ENCODE results near the gene CACNA1D.

The CACNA1D gene

DNA sequence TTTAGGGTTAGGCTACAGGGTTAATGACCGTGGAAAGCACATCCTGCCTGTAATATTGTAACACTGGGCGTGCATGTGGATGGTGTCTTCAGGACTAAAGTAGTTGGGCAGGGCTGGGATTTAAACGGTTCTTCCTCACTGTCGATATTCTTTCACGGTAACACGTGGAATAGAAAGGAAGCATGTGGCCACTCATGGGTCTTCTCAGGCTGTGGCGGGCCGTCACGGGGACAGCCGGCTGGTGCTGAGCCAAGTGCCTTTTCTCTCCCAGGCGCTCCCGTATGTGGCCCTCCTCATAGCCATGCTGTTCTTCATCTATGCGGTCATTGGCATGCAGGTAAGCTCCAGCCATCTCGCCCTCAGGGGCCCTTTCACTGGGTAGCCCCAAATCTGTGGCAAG, 278.2 kb downstream of the CACNA1D start:
- no peaks in the 10 kb centered on the region for H3K36me3 ChIP-seq (ENCODE audit: control insufficient read depth, insufficient read depth, low read length)
- no peaks in the 10 kb centered on the region for H3K4me1 ChIP-seq (ENCODE audit: control insufficient read depth, insufficient read depth, low read length)

DNA sequence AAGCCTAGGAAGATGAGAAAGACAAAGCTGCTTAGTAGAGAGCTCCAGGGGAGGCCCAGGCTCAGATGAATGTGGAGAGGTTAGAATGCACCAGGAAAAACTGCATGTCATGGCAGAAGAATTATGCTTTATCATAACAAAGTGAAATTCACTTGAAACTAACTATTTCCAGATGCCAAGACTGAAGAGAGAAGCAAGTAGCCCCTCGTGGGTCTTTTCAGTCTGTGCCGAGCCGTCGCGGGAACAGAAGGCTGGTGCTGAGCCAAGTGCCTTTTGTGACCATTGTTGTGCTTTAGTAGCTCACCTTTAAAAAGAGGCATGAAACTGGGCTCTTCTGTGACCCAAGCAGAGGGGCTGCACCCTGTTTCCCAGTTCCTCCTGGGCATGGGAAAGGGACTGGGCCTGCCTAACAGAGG, 278.6 kb downstream of the CACNA1D start:
- Histone ChIP-seq H3K9ac (ENCODE audit: low read length) (no peak overlapping the region), H3K27me3 (ENCODE audit: control insufficient read depth, insufficient read depth, low read length) (no peaks in the 10 kb centered on the region), H3K36me3 (ENCODE audit: control insufficient read depth, insufficient read depth, low read length) (no peaks in the 10 kb centered on the region), H3K9me3 (ENCODE audit: control insufficient read depth, low read length) (no peaks in the 10 kb centered on the region), H3K4me1 (ENCODE audit: control insufficient read depth, insufficient read depth, low read length) (no peaks in the 10 kb centered on the region), H3K4me3 (ENCODE audit: low read length) (no peak overlapping the region)

More for the DNA sequence above, 278.2 kb downstream of the CACNA1D start:
- Histone ChIP-seq H3K9me3 (ENCODE audit: control insufficient read depth, low read length) (no peaks in the 10 kb centered on the region), H3K27me3 (ENCODE audit: control insufficient read depth, insufficient read depth, low read length) (no peaks in the 10 kb centered on the region), H3K9ac (ENCODE audit: low read length) (no peak overlapping the region), H3K4me3 (ENCODE audit: low read length) (no peak overlapping the region)

DNA sequence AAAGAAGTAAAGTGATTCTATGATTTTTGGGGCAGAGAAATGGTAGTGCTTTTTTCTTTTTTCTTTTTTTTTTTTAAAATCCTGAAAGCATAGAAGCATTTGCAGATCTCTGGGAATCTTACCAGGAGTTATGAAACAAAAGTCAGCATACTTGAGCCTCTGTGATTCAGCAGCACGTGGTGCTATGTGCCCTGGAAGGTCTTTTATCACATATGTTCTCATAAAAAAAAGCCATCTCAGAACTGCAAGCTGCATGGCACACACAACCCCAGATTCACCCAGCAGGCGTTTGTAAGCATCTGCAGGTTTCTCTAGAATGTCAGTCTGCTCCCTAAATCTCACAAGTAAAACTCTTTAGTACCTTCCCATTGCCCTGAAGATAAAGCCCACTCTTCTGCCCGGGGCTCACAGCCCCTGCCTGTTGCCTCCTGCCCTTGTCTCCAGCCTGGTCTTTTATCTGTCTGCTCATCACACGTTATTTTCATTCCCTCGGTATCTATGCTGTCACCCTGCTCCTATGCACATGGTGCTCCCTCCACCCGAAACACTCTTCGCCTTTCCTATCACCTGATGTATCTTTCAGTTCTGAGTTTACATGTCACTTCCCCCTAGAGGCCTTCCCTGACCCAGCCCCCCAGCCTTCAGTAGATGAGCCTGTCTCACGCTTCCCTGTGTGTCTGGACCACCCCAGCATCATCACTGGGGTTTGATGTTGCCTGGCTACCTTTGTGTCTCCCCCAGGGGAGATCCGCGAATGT, 279.4 kb downstream of the CACNA1D start:
- Histone ChIP-seq H3K4me1 (ENCODE audit: control insufficient read depth, insufficient read depth, low read length) (no peaks in the 10 kb centered on the region), H3K36me3 (ENCODE audit: control insufficient read depth, insufficient read depth, low read length) (no peaks in the 10 kb centered on the region), H3K9me3 (ENCODE audit: control insufficient read depth, low read length) (no peaks in the 10 kb centered on the region), H3K4me3 (ENCODE audit: low read length) (no peak overlapping the region), H3K27me3 (ENCODE audit: control insufficient read depth, insufficient read depth, low read length) (no peaks in the 10 kb centered on the region), H3K9ac (ENCODE audit: low read length) (no peak overlapping the region)

DNA sequence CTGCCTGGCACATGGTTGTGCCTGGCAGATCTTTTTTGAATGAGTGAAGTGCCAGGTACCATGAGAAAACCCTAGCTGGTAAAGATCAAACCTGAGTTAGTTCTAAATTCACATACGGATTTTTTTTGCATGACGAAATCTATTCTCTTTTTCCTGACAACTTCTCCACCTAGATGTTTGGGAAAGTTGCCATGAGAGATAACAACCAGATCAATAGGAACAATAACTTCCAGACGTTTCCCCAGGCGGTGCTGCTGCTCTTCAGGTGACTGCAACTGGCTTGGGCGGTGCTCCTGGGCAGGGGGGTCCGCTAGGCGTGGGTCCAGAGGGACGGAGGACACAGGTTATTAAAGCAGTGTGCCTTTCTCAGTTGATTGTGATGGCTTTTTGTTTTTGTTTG, 280.0 kb downstream of the CACNA1D start:
- Histone ChIP-seq H3K4me1 (ENCODE audit: control insufficient read depth, insufficient read depth, low read length) (no peaks in the 10 kb centered on the region), H3K9me3 (ENCODE audit: control insufficient read depth, low read length) (no peaks in the 10 kb centered on the region), H3K4me3 (ENCODE audit: low read length) (no peak overlapping the region), H3K9ac (ENCODE audit: low read length) (no peak overlapping the region), H3K36me3 (ENCODE audit: control insufficient read depth, insufficient read depth, low read length) (no peaks in the 10 kb centered on the region), H3K27me3 (ENCODE audit: control insufficient read depth, insufficient read depth, low read length) (no peaks in the 10 kb centered on the region)

DNA sequence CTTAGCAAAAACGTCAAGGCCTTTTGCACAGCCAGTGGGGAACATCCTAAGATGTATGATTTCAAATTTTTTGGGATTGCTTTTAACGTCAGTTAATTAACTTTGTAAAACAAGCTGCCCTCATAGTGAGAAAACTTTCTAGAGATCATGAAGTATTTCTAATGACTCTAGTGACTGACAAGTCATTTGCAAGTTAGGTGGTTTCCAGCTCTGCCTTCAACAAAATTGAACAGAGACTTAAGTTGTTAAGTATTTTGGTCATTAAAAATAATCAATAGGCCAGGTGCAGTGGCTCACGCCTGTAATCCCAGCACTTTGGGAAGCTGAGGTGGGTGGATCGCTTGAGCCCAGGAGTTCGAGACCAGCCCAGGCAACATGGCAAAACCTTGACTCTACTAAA, 280.6 kb downstream of the CACNA1D start:
- no peak overlapping the region for H3K4me3 ChIP-seq (ENCODE audit: low read length)
- H3K36me3 ChIP-seq (ENCODE audit: control insufficient read depth, insufficient read depth, low read length): no peaks in the 10 kb centered on the region
- H3K9me3 ChIP-seq (ENCODE audit: control insufficient read depth, low read length): no peaks in the 10 kb centered on the region
- H3K27me3 ChIP-seq (ENCODE audit: control insufficient read depth, insufficient read depth, low read length): no peaks in the 10 kb centered on the region
- no peaks in the 10 kb centered on the region for H3K4me1 ChIP-seq (ENCODE audit: control insufficient read depth, insufficient read depth, low read length)
- no peak overlapping the region for H3K9ac ChIP-seq (ENCODE audit: low read length)

DNA sequence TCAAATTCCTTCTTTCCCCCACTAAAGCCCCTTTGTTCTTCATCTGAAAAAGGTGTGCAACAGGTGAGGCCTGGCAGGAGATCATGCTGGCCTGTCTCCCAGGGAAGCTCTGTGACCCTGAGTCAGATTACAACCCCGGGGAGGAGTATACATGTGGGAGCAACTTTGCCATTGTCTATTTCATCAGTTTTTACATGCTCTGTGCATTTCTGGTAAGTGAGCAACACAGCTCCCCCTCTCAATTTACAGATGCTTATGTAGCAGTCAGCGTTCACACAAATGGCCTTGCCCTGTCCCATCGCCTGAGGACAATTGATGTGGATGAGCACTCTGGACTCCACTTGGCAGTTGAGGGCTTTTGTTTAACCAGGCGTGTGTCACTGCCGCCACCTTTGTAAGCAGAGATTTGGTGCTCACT, 281.4 kb downstream of the CACNA1D start:
- no peaks in the 10 kb centered on the region for H3K4me1 ChIP-seq (ENCODE audit: control insufficient read depth, insufficient read depth, low read length)
- H3K9ac ChIP-seq (ENCODE audit: low read length): no peak overlapping the region
- H3K36me3 ChIP-seq (ENCODE audit: control insufficient read depth, insufficient read depth, low read length): no peaks in the 10 kb centered on the region
- H3K27me3 ChIP-seq (ENCODE audit: control insufficient read depth, insufficient read depth, low read length): no peaks in the 10 kb centered on the region
- H3K4me3 ChIP-seq (ENCODE audit: low read length): no peak overlapping the region
- no peaks in the 10 kb centered on the region for H3K9me3 ChIP-seq (ENCODE audit: control insufficient read depth, low read length)

DNA sequence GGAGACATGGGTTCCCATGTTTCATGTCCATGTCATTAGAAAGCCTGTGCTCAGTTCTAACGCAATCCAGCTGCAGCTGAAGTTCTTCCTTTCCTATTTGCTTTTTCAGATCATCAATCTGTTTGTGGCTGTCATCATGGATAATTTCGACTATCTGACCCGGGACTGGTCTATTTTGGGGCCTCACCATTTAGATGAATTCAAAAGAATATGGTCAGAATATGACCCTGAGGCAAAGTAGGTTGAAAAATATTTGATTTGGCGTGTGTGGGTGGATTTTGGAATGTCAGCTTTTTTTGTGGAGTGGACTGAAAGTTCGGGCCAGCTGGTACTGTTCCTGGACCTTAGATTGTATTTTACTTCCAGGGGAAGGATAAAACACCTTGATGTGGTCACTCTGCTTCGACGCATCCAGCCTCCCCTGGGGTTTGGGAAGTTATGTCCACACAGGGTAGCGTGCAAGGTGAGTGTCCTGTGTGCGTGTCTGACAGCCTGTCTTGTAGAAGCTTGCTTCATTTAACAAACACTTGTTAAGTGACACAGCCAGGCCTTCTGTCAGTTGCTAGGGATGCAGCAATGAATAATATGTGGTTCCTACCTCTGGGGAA, 282.2 kb downstream of the CACNA1D start:
- Histone ChIP-seq H3K36me3 (ENCODE audit: control insufficient read depth, insufficient read depth, low read length) (no peaks in the 10 kb centered on the region), H3K9ac (ENCODE audit: low read length) (no peak overlapping the region), H3K4me1 (ENCODE audit: control insufficient read depth, insufficient read depth, low read length) (no peaks in the 10 kb centered on the region), H3K9me3 (ENCODE audit: control insufficient read depth, low read length) (no peaks in the 10 kb centered on the region), H3K27me3 (ENCODE audit: control insufficient read depth, insufficient read depth, low read length) (no peaks in the 10 kb centered on the region), H3K4me3 (ENCODE audit: low read length) (no peak overlapping the region)

DNA sequence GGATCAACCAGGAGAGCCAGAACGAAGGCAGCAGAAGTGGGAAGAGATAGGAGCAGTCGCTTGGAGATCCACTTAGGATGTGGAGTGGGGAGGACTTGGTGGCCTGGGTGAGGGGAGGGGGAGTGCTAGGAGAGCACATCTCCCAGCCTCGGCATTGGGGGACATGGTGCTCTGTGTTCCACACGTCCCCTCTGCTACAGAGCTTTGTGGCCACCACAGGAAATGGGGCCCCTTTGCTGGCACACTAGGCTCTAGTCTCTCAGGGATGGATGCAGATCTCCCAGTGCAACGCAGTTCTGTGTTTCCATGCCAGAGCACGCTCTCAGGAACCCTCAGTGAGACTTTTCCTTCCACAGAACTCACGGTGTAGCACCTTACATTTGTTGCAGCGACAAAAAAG, 283.1 kb downstream of the CACNA1D start:
- Histone ChIP-seq H3K4me3 (ENCODE audit: low read length) (no peak overlapping the region), H3K4me1 (ENCODE audit: control insufficient read depth, insufficient read depth, low read length) (no peaks in the 10 kb centered on the region)

DNA sequence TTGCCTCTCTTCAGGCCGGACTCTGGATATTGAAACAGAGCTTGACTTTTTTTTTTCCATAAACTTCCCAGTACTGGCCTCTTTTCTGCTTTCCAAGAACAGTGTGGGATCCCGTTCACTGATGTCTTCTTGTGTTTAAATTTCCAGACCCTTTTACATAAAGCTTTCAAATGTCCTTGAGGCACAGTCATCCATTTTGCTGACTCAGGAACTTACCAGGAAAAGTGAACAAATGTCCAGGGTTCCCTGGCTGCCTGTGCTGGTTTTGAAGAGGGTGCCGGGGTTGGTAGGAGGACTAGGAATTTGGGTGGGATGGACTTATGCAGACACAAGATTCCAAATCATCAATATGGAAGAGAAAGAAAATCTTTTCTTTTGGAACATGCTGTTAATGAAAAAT, 283.7 kb downstream of the CACNA1D start:
- Histone ChIP-seq H3K9ac (ENCODE audit: low read length) (no peak overlapping the region), H3K4me3 (ENCODE audit: low read length) (no peak overlapping the region), H3K27me3 (ENCODE audit: control insufficient read depth, insufficient read depth, low read length) (no peaks in the 10 kb centered on the region), H3K36me3 (ENCODE audit: control insufficient read depth, insufficient read depth, low read length) (no peaks in the 10 kb centered on the region), H3K9me3 (ENCODE audit: control insufficient read depth, low read length) (no peaks in the 10 kb centered on the region), H3K4me1 (ENCODE audit: control insufficient read depth, insufficient read depth, low read length) (no peaks in the 10 kb centered on the region)

More for the DNA sequence above, 283.1 kb downstream of the CACNA1D start:
- H3K9ac ChIP-seq (ENCODE audit: low read length): no peak overlapping the region
- H3K36me3 ChIP-seq (ENCODE audit: control insufficient read depth, insufficient read depth, low read length): no peaks in the 10 kb centered on the region
- no peaks in the 10 kb centered on the region for H3K9me3 ChIP-seq (ENCODE audit: control insufficient read depth, low read length)
- H3K27me3 ChIP-seq (ENCODE audit: control insufficient read depth, insufficient read depth, low read length): no peaks in the 10 kb centered on the region

DNA sequence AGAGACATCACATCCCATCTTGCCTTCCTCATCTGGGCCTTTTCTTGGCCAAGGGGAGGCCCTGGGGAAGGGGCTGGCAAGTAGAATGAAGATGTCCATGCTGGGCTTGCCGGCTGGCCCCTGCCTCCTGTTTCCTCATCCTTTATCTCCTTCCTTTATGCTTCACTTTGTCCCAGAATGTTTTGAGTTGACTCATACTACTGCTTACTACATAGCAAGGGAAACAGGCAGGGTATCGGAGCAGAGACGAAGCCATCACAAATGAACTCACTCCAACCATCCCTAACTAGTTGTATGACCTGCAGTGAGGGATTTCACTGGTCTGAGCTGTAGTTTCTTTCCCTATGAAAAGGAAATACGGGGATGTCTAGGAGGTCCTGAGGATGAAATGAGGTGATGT, 285.8 kb downstream of the CACNA1D start:
- Histone ChIP-seq H3K36me3 (ENCODE audit: control insufficient read depth, insufficient read depth, low read length) (no peaks in the 10 kb centered on the region), H3K9ac (ENCODE audit: low read length) (no peak overlapping the region), H3K4me3 (ENCODE audit: low read length) (no peak overlapping the region), H3K9me3 (ENCODE audit: control insufficient read depth, low read length) (no peaks in the 10 kb centered on the region), H3K4me1 (ENCODE audit: control insufficient read depth, insufficient read depth, low read length) (no peaks in the 10 kb centered on the region), H3K27me3 (ENCODE audit: control insufficient read depth, insufficient read depth, low read length) (no peaks in the 10 kb centered on the region)

DNA sequence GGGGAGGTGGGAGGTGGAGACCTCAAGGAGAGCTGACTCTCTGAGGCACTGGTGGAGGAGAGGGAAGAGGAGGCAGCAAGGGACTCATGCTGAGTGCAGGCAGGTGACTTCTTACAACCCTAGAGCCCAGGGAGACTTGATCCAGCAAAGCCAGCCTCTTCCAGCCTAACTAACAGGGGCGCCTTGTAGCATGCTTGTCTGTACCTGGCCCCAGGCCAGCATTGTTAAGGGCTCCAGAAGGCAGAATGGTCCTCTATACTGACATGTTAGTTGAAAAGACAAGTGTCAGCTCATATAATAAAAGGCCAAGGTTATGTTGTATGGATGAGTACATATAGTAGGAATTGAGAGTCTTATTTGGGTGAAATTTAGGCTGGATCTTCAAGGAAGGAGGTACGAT, 286.4 kb downstream of the CACNA1D start:
- Histone ChIP-seq H3K9me3 (ENCODE audit: control insufficient read depth, low read length) (no peaks in the 10 kb centered on the region), H3K36me3 (ENCODE audit: control insufficient read depth, insufficient read depth, low read length) (no peaks in the 10 kb centered on the region), H3K9ac (ENCODE audit: low read length) (no peak overlapping the region), H3K4me1 (ENCODE audit: control insufficient read depth, insufficient read depth, low read length) (no peaks in the 10 kb centered on the region), H3K27me3 (ENCODE audit: control insufficient read depth, insufficient read depth, low read length) (no peaks in the 10 kb centered on the region), H3K4me3 (ENCODE audit: low read length) (no peak overlapping the region)

DNA sequence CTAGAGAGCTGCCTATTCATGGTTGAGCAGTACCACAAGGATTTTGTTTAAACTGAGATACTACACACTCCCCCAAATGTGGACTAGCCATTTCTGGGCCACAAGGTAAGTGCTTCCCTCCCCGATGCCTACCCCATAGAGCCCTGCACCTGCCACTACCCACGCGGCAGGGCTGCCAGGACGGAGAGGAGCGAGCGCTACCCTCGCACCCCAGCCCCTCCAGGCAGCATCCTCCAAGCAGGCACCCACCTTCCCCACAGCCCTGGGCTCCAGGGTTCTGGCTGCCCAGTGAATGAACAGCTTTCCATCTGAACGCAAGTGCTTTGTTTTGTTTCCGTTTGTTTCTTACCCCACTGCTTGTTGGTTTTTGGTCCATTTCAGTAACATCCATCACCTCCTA, 292.6 kb downstream of the CACNA1D start:
- Histone ChIP-seq H3K27me3 (ENCODE audit: control insufficient read depth, insufficient read depth, low read length) (no peaks in the 10 kb centered on the region), H3K9ac (ENCODE audit: low read length) (no peak overlapping the region), H3K9me3 (ENCODE audit: control insufficient read depth, low read length) (no peaks in the 10 kb centered on the region), H3K36me3 (ENCODE audit: control insufficient read depth, insufficient read depth, low read length) (no peaks in the 10 kb centered on the region), H3K4me3 (ENCODE audit: low read length) (no peak overlapping the region), H3K4me1 (ENCODE audit: control insufficient read depth, insufficient read depth, low read length) (no peaks in the 10 kb centered on the region)
